GM12891 (cell line): ENCODE measurements around the gene ATRN.

ENCODE experiments used
- POLR2A ChIP-seq: IDR thresholded peaks from 2 replicates; pipeline ENCODE4 v1.6.1; 2011; ENCODE audit warnings: low read depth, low read length, control low read depth
- POLR2AphosphoS5 ChIP-seq: IDR thresholded peaks from 2 replicates; pipeline ENCODE4 v1.6.1; 2011; ENCODE audit warnings: low read depth, low read length, control low read depth
- POU2F2 ChIP-seq: IDR thresholded peaks from 2 replicates; pipeline ENCODE4 v1.6.1; 2011; ENCODE audit warnings: low read depth, mild to moderate bottlenecking, control low read depth, low read length, moderate library complexity
- SPI1 ChIP-seq: IDR thresholded peaks from 2 replicates; pipeline ENCODE4 v1.6.1; 2011; ENCODE audit warnings: low read depth, low read length, control low read depth
- TAF1 ChIP-seq: IDR thresholded peaks from 2 replicates; pipeline ENCODE4 v1.6.1; 2011; ENCODE audit warnings: low read depth, low read length, control low read depth

DNA sequence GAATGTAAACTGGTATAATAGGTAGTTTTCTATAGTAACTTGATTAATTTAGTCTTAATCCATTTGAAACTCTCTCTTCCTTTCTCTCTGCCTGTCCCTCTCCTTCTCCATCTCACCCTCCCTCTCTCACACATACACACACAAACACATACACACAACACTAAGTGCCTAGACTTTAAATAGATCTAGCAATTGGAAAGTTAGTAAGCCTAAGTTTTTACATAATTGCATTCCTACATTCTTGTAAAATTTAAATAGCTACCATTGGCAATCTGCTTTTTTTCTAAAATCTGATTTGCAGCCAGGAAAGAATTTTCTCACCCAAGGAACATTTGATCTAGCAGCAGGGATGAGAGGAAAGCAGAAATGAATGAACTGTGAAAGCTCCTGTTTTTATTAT is 176.7 kb downstream of the ATRN start:
- no peak for TF ChIP-seq TAF1
- no peak for TF ChIP-seq POLR2A
- no peak for TF ChIP-seq POLR2AphosphoS5
- no peak for TF ChIP-seq SPI1
- no peak for TF ChIP-seq POU2F2
